Retinal pigment epithelial cell (primary cell): ENCODE data around the gene ENPP1.

Experiments
- DNase-seq: peaks from one replicate; pipeline ENCODE4 v3.0.0-alpha.2; 2010; ENCODE audit warnings: low read depth
- H3K4me3 ChIP-seq: 2 replicates; pipeline ENCODE4 v1.5.1; 2011; ENCODE audit warnings: mild to moderate bottlenecking, low read length, control low read depth, moderate library complexity
- CTCF ChIP-seq: conservative IDR thresholded peaks from 2 replicates; pipeline ENCODE4 v1.5.1; 2011; ENCODE audit warnings: low read depth, low read length, control low read depth, inconsistent platforms

The ENPP1 gene

GRCh38 chr6:131813991-131814390 lies 6.2 kb downstream of the ENPP1 start:
- no peak overlapping the region for H3K4me3 ChIP-seq
- no peak for TF ChIP-seq CTCF
- no peak for DNase-seq

- TF ChIP-seq CTCF, result no peak
- no peak for DNase-seq
- H3K4me3 ChIP-seq, result no peak overlapping the region
These were observed 9.0 kb downstream of the ENPP1 start for GRCh38 chr6:131816869-131817268.

GRCh38 chr6:131819572-131820124 lies 11.8 kb downstream of the ENPP1 start:
- no peak for DNase-seq
- H3K4me3 ChIP-seq, result no peak overlapping the region
- TF ChIP-seq CTCF, result no peak

GRCh38 chr6:131821010-131821807 lies 13.4 kb downstream of the ENPP1 start:
- no peak for TF ChIP-seq CTCF
- DNase-seq, result no peak
- no peak overlapping the region for H3K4me3 ChIP-seq

GRCh38 chr6:131822119-131822518 lies 14.3 kb downstream of the ENPP1 start:
- H3K4me3 ChIP-seq, result no peak overlapping the region
- no peak for TF ChIP-seq CTCF
- no peak for DNase-seq

- no peak for DNase-seq
- H3K4me3 ChIP-seq, result no peak overlapping the region
- no peak for TF ChIP-seq CTCF
These were observed 15.6 kb downstream of the ENPP1 start for GRCh38 chr6:131823276-131823902.
